Measurements from ENCODE around the gene CNGA2.
"Not testable (repeated sequence)": the region's sequence is repeated elsewhere in the genome, so short reads cannot be mapped to it uniquely, and the experiment has no call there.

CNGA2 gene

DNA sequence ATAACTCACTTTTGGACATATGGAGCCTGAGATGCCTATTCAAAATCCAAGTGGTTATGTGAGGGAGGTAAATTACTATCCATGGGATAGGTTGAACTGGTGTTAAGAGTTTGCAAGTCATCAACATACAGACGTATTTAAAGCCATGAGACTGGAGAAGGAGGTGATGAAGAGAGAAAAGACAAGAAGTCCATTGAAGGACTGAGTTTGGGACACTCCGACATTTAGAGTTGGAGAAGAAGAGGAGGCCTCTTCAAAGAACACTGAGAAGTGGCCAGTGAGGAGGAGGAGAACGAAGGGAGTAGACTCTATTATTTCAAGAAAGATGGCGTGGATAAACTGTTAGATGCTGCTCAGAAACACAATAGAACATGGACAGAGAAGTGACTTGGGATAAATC is at the start of gene CNGA2:
Gene CNGA2, plus strand, starts transcription at position 301 of the 400 bp plus-strand sequence. CDS start 3,738 bp downstream, outside the sequence.
- peaks cover 5% of the 10 kb centered on the region for H3K27me3 Mint-ChIP-seq
- H3K27ac Mint-ChIP-seq: no peak within 1 kb of the TSS
- H3K4me1 Mint-ChIP-seq: no peaks in the 10 kb centered on the region
- H3K4me3 Mint-ChIP-seq: no peak within 1 kb of the TSS
- no peaks in the 10 kb centered on the region for H3K36me3 Mint-ChIP-seq
- no peaks in the 10 kb centered on the region for H3K9me3 Mint-ChIP-seq

DNA sequence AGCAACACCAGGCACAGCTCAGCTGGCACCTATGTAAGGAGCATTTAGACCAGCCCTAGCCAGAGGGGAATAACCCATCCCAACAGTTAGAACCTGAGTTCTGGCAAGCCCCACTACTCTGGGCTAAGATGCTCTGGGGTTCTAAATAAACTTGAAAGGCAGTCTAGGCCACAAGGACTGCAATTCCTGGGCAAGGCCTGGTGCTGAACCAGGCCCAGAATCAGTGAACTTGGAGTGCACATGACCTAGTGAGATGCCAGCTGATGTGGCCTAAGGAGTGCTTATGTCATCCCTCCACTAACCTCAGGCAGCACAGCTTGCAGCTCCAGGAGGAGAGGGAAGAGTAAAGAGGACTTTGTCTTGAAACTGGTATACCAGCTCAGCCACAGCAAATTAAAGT is 46.9 kb upstream of the CNGA2 start:
- Mint-ChIP-seq H3K27ac (no peak overlapping the region), H3K36me3 (no peaks in the 10 kb centered on the region), H3K9me3 (no peaks in the 10 kb centered on the region), H3K4me3 (no peak overlapping the region), H3K27me3 (peaks cover 3% of the 10 kb centered on the region), H3K4me1 (no peaks in the 10 kb centered on the region)

DNA sequence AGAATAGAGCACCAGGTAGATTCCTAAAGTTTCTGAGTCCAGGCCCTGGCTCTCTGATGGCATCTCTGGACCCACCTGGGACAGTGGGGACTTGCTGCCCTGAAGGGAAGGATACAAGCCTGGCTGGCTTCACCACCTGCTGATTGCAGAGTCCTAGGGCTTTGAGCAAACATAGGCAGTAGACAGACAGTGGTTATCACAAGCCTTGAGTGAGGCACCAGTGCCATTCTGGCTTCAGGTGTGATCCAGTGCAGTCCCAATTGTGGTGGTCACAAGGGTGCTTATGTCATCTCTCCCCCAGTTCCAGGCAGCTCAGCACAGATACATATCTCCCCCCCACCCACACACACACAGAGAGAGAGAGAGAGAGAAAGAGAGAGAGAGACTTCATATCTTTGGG is 45.9 kb upstream of the CNGA2 start:
- Mint-ChIP-seq H3K27me3 (peaks cover 7% of the 10 kb centered on the region), H3K9me3 (no peaks in the 10 kb centered on the region), H3K36me3 (no peaks in the 10 kb centered on the region)

DNA sequence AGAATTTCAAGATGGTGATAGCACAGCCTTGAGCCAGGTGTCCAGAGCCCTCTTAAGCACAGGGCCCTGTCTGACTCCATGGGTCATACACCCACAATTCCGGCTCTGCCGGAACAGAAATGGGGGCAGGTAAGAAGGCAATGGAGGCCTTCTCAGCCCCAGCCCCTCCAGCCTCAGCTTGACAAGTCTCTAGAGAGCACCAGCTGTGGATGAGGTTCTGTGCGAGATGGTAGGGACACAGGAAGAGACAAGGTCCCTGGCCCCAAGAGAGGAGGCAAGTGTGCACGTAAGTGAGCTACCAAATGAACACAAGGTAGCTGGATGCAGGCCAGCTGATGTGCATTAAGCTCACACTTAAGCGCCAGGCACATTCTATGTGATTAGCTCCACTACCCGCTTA is 41.7 kb upstream of the CNGA2 start:
- H3K36me3 Mint-ChIP-seq: no peaks in the 10 kb centered on the region
- no peak overlapping the region for H3K27ac Mint-ChIP-seq
- H3K27me3 Mint-ChIP-seq: peaks cover 13% of the 10 kb centered on the region
- no peak overlapping the region for H3K4me3 Mint-ChIP-seq
- H3K9me3 Mint-ChIP-seq: no peaks in the 10 kb centered on the region
- H3K4me1 Mint-ChIP-seq: no peaks in the 10 kb centered on the region

More for the DNA sequence above, 45.9 kb upstream of the CNGA2 start:
- Mint-ChIP-seq H3K4me1 (no peaks in the 10 kb centered on the region), H3K4me3 (no peak overlapping the region), H3K27ac (no peak overlapping the region)

DNA sequence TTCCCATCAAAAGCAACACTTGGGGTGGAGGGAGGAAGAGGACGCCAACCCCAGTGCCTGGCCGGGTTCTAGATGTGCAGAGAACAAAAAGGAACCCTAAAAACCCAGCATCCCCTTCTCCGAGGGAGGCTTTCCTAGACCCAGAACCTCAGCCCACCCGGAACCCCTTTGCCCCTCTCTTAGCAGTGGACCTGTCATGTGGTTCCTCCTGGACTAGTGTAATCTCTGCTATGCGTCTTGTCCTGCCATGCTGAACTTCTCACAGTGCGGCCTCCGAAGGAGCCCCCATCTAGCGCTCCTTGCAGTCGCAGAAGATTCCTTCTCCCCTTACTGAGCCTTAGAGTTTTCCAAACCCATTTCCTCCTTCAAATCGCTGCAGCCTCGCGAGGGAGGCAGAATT is 40.4 kb upstream of the CNGA2 start:
- Mint-ChIP-seq H3K4me1 (no peaks in the 10 kb centered on the region), H3K36me3 (no peaks in the 10 kb centered on the region), H3K4me3 (no peak overlapping the region), H3K27me3 (peaks cover 13% of the 10 kb centered on the region), H3K27ac (no peak overlapping the region), H3K9me3 (no peaks in the 10 kb centered on the region)

DNA sequence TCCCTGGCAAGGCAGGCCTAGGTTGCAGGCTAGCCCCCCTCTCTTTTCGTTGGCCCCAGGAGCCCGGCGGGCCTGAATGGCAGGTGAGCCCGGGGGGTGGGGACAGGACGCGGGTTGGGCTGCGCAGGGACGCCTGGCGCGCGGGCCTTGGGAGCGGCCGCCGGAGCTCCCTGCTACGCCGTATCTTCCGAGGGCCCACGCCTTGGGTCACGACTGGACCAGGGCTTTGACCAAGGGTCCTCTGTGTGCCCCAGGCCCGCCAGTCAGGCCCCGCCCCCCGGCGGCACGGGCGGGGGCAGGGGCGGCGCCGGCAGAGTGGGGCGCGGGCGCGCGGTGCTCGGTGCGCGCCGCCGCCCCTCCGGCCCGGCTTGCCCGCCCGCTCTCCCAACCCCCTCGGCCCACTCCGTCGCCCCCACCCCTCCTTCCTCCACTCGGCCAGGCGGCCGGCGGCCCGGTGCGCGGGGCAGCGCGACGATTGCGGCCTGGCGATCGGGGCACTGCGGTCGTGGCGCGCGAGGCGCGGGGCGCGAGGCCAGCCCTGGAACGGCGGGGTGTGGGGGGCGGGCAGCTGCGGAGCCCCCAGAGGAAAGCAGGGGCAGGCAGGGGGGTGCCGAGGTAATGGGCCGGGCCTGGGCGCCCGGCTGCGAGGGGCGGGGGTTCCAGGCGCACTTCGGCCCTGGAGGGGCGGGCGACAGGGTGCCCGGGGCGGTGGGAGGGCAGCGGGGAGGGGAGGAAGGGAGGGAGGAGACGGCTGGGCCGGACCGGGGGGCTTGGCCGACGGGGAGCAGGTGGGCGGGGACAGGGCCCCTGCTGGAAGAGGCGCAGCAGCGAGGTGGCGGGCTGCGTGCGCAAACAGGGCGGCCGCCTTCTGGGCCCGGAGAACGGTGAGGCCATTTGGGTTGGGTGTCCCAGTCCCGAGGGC is 39.6 kb upstream of the CNGA2 start, which contains the start of gene PRRG3:
Gene PRRG3, plus strand, starts transcription at position 798 of the 922 bp plus-strand sequence. CDS start 3,357 bp downstream, outside the sequence.
- Mint-ChIP-seq H3K36me3 (no peaks in the 10 kb centered on the region), H3K9me3 (no peaks in the 10 kb centered on the region), H3K27me3 (peaks cover 13% of the 10 kb centered on the region), H3K4me3 (no peak within 1 kb of the TSS), H3K4me1 (no peaks in the 10 kb centered on the region), H3K27ac (no peak within 1 kb of the TSS)

DNA sequence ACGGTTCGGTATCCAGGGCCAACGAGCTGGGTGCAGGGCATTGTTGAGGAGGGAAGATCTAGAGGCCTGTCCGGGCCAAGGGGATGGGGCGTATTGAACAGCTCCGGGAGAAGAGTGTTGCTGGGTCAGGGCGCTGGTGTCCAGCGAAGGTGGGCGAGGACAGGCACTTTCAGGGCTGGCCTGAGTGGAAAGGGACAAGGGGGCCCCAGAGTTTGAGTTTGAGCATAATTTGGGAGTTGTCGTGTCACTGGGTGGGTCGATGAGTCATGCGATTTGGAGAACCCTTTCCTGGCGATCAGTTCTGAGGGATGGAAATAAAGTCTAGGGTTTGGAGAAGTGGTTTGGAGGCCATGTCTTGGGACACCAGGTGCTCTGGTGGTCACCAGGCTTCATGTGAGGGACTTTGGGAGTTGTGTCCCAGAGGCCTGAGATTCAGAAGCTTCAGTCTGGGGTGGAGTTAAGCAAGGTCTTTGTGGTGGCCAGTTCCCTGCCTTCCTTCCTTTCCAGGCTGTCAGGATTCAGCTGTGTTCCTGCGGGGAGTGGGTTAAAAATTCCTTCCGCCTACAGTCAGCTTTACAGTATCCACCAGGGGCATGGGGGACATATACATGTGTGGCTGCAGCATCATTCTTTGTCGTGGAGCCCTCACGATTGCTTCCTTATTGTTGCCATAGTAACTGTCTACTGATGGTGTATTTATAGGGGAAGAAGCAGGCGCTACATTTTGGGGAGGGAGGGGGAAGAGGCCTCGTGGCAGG is 38.8 kb upstream of the CNGA2 start:
- no peak overlapping the region for H3K4me3 Mint-ChIP-seq

DNA sequence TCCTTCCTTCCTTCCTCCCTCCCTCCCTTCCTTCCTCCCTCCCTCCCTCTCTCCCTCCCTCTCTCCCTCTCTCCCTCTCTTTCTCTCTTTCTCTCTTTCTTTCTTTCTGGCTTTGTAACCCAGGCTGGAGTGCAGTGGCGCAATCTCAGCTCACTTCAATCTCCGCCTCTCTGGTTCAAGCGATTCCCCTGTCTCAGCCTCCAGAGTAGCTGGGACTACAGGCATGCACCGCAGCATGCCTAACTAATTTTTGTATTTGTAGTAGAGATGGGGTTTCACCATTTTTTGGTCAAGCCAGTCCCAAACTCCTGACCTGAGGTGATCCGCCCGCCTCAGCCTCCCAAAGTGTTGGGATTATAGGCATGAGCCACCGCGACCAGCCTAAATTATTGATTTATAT is 37.5 kb upstream of the CNGA2 start:
- peaks cover 13% of the 10 kb centered on the region for H3K27me3 Mint-ChIP-seq
- H3K4me1 Mint-ChIP-seq, H3K36me3 Mint-ChIP-seq, H3K27ac Mint-ChIP-seq, H3K4me3 Mint-ChIP-seq, H3K9me3 Mint-ChIP-seq: not testable (repeated sequence)

More for the DNA sequence above, 38.8 kb upstream of the CNGA2 start:
- H3K27me3 Mint-ChIP-seq: peaks cover 13% of the 10 kb centered on the region
- H3K4me1 Mint-ChIP-seq: no peaks in the 10 kb centered on the region
- no peaks in the 10 kb centered on the region for H3K36me3 Mint-ChIP-seq
- H3K27ac Mint-ChIP-seq: no peak overlapping the region
- H3K9me3 Mint-ChIP-seq: no peaks in the 10 kb centered on the region

DNA sequence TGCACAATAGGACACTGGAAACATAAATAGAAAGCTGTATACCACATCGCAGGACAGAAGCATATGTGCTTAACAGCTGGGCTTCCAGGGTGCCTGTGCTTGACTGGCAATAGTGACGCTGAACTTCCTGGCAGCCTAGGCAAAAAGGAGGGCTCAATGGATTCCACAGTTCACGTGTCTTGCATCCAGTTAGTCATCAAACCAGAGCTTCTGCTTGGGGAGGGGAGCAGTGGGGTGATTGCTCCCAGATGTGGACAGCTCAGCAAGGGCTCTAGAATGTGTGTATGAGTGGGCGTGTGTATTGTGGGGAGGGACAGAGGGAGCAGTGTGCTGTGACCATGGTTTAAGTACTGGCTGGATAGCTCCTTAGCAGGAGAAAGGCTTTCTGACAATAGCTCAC is 37.0 kb upstream of the CNGA2 start:
- Mint-ChIP-seq H3K36me3 (no peaks in the 10 kb centered on the region), H3K9me3 (no peaks in the 10 kb centered on the region), H3K4me1 (no peaks in the 10 kb centered on the region), H3K4me3 (no peak overlapping the region), H3K27ac (no peak overlapping the region), H3K27me3 (peaks cover 13% of the 10 kb centered on the region)

DNA sequence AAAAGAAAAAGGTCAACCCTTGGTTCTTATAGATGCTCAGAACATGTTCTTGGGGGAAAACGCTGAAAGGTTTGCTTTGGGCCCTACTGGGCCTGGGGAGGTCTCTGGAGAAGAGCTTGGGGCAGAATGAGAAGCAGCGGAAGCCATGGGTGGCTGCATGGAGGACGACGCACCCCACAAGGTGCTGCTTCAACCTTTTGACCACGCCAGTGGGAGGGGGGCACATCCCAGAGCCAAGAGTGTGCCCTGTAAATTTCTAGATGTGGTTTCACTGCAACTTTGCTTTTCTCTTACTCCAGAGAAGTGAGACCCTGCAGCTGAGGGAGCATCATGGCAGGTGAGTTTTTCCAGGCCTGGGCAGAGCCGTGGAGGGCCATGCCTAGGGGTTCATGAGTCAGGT is 36.1 kb upstream of the CNGA2 start:
- H3K27me3 Mint-ChIP-seq: peaks cover 10% of the 10 kb centered on the region
- H3K4me3 Mint-ChIP-seq: no peak overlapping the region

DNA sequence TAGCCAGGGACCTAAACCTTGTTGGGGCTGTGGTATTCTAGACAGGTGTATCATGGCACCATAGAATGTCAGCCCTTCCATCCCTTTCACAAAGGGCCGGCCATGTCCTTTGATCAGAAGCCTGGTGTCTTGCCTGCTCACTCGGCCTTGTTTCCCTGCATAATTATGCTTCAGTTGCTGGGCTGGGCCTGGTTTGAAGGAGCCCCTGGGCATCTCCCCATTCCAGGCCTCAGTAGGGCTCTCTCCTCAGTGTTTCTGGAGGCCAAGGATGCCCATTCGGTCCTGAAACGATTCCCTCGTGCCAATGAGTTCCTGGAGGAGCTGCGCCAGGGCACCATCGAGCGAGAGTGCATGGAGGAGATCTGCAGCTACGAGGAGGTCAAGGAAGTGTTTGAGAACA is 34.8 kb upstream of the CNGA2 start:
- Mint-ChIP-seq H3K27me3 (peaks cover 7% of the 10 kb centered on the region), H3K27ac (no peak overlapping the region), H3K36me3 (no peaks in the 10 kb centered on the region), H3K4me1 (no peaks in the 10 kb centered on the region), H3K4me3 (no peak overlapping the region), H3K9me3 (no peaks in the 10 kb centered on the region)

More for the DNA sequence above, 36.1 kb upstream of the CNGA2 start:
- Mint-ChIP-seq H3K27ac (no peak overlapping the region), H3K36me3 (no peaks in the 10 kb centered on the region), H3K4me1 (no peaks in the 10 kb centered on the region), H3K9me3 (no peaks in the 10 kb centered on the region)

DNA sequence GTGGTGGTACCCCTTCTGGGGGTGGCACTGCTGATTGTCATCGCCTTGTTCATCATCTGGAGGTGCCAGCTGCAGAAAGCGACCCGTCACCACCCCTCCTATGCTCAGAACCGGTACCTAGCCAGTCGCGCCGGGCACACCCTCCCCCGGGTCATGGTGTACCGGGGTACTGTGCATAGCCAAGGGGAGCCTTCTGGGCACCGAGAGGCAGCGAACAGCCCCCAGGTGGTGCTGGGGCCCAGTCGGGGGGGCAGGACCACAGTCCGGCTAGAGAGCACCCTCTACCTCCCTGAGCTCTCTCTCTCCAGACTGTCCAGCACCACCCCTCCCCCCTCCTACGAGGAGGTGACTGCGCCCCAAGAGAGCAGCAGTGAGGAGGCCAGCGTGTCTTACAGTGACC is 34.0 kb upstream of the CNGA2 start:
- no peaks in the 10 kb centered on the region for H3K36me3 Mint-ChIP-seq

DNA sequence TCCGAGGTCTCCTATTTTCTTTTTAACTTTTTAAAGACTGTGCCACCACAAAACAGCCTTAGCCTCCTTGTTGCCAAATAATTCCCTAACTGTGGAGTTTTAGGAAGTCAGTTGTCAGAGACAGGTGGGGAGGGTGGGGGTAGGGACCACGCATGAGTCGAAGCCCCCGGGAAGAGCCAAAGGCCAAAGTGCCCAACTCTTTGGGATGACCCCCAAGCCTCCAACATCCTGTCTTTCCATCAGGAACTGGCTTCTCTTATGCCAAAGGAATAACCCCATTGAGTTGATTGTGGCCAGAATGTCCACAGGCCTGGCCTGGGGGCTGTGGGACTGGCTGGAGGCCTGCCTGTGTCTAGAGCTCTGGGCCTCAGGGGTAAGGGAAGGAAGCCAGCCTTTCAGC is 33.5 kb upstream of the CNGA2 start:
- H3K4me1 Mint-ChIP-seq: no peaks in the 10 kb centered on the region
- H3K36me3 Mint-ChIP-seq: no peaks in the 10 kb centered on the region
- H3K4me3 Mint-ChIP-seq: no peak overlapping the region
- no peak overlapping the region for H3K27ac Mint-ChIP-seq
- H3K9me3 Mint-ChIP-seq: no peaks in the 10 kb centered on the region
- H3K27me3 Mint-ChIP-seq: peaks cover 3% of the 10 kb centered on the region

More for the DNA sequence above, 34.0 kb upstream of the CNGA2 start:
- no peaks in the 10 kb centered on the region for H3K9me3 Mint-ChIP-seq
- H3K27me3 Mint-ChIP-seq: peaks cover 6% of the 10 kb centered on the region
- no peak overlapping the region for H3K27ac Mint-ChIP-seq
- H3K4me1 Mint-ChIP-seq: no peaks in the 10 kb centered on the region
- H3K4me3 Mint-ChIP-seq: no peak overlapping the region

DNA sequence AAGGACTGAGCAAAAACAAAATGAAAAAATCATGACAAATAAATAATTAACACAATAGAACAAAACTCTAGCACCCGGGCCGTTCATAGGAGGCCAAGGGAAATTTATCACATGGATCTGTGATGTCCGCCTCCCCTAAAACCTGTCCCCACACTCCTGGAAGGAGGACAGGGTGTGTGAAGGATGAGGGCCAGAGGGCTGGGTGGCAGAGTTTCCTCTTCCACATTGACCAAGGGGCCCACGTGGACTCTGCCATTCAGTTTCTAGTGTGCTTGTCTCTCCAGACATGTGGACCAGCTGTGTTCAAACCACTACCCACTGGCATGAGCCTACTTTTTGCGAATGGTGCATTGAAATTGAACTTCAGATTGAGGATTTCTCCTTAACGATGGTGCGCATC is 33.0 kb upstream of the CNGA2 start:
- Mint-ChIP-seq H3K27me3 (peaks cover 2% of the 10 kb centered on the region), H3K36me3 (no peaks in the 10 kb centered on the region), H3K4me3 (no peak overlapping the region), H3K4me1 (no peaks in the 10 kb centered on the region), H3K27ac (no peak overlapping the region), H3K9me3 (no peaks in the 10 kb centered on the region)

DNA sequence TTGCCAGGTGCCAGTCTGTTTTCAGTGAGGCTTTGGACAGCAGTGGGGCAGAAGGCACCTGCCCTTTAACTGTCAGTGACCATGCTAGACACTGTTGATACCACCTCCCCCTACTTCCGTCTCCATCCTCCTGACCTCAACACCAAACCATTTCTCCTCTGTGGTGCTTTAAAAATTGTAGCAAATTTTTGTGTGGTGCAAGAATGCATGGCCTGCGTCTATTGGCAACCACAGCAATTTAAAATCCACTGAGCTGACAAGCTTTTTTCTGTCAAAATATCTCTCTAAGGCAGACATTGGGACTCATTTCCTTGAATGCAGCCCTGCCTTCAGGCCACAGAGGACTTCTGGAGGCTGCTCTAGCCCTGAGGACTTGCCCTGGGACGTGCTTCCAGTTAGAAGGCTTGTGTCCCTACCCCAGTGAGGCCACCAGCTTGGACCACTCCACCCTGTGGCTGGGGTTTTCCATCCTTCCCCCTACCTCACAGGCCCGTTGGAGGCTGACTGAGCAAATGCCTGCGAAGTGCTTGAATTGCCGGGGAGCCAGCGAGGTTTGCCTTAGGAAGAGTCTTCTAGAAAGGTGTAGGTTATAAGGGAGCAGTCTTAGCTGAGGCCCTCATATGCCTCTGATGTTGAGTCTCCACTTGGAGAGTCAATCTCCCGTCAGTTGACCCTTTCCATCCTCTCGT is 32.4 kb upstream of the CNGA2 start:
- no peaks in the 10 kb centered on the region for H3K36me3 Mint-ChIP-seq
- no peaks in the 10 kb centered on the region for H3K27me3 Mint-ChIP-seq
- no peak overlapping the region for H3K4me3 Mint-ChIP-seq
- H3K9me3 Mint-ChIP-seq: no peaks in the 10 kb centered on the region
- no peaks in the 10 kb centered on the region for H3K4me1 Mint-ChIP-seq
- H3K27ac Mint-ChIP-seq: no peak overlapping the region

All from activated naive CD4-positive, alpha-beta T cell treated with anti-CD3 and anti-CD28 coated beads, Interleukin-2, amount 50 U/mL, for 24 hours (primary cell).